GM21723 (cell line): ENCODE data around the gene MTX1.
A peak's percentile ranks its signal among the peaks of the same experiment; 100 is the strongest.
"Not testable (repeated sequence)": the region's sequence is repeated elsewhere in the genome, so short reads cannot be mapped to it uniquely, and the experiment has no call there.

ENCODE experiments used
- ATAC-seq: cut with Tn5 transposase; IDR thresholded peaks from one replicate; pipeline ENCODE4 v1.9.1; 2021; ENCODE audit warnings: mild to moderate bottlenecking, moderate library complexity; ENCODE audit not compliant: unreplicated experiment

The MTX1 gene

GRCh38 chr1:155208541-155209311 lies at the start of gene MTX1:
Gene MTX1 (plus strand): TSS chr1:155208695. CDS start chr1:155208805, 110 bp downstream.
- peak; percentile 75 for ATAC-seq

DNA sequence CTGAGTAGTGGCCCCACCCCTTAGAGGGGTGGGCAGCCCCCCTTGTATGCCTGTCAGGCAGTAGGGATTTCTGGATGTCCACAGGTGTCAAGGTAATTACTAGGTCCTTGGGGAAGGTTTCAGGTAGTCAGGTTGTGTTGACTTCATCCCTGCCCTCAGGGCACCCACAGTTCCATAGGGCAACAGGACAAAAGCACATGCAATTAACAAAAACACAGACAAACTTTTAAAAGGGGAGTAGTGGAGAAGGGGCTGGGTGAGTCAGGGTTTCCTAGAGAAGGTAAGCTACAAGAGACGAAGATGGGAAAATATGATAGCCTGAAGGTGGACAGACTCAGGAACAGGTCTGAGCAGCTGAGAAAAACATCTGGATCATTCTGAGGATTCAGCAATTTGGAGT lies 49.5 kb upstream of the MTX1 start:
- no peak for ATAC-seq

- no peak for ATAC-seq
Observed at GRCh38 chr1:155160128-155160527, 48.4 kb upstream of the MTX1 start.

DNA sequence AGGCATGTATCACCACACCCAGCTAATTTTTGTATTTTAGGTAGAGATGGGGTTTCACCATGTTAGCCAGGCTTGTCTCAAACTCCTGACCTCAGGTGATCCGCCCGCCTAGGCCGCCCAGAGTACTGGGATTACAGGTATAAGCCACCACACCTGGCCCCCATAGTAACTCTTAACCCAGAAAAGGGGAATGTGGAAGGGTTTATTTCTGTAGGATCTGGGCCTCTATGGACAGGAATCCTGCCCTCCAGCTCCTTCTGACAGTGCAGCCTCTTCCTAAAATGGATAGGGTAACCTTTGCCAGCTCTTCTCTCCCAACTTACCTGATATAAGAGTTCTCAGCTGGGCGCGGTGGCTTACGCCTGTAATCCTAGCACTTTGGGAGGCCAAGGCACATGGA lies 45.9 kb upstream of the MTX1 start:
- not testable (repeated sequence) for ATAC-seq

DNA sequence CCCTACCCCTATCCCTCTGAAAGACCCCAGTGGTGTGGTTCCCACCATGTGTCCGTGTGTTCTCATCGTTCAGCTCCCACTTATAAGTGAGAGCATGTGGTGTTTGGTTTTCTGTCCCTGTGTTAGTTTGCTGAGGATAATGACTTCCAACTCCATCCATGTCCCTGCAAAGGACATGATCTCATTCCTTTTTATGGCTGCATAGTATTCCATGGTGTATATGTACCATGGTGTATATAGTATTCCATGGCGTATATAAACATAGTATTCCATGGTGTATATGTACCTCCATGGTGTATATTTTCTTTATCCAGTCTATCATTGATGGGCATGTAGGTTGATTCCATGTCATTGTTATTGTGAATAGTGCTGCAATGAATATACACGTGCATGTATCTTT lies 44.7 kb upstream of the MTX1 start:
- not testable (repeated sequence) for ATAC-seq

DNA sequence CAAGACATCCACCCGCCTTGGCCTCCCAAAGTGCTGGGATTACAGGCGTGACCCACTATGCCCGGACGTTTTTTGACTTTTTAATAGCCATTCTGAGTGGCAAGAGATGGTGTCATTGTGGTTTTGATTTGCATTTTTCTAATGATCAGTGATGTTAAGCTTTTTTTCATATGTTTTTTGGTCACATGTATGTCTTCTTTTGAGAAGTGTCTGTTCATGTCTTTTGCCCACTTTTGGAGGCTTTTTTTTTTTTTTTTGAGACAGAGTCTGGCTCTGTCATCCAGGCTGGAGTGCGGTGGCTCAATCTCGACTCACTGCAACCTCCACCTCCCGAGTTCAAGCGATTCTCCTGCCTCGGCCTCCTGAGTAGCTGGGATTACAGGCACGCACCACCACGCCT lies 43.9 kb upstream of the MTX1 start:
- ATAC-seq, result not testable (repeated sequence)

DNA sequence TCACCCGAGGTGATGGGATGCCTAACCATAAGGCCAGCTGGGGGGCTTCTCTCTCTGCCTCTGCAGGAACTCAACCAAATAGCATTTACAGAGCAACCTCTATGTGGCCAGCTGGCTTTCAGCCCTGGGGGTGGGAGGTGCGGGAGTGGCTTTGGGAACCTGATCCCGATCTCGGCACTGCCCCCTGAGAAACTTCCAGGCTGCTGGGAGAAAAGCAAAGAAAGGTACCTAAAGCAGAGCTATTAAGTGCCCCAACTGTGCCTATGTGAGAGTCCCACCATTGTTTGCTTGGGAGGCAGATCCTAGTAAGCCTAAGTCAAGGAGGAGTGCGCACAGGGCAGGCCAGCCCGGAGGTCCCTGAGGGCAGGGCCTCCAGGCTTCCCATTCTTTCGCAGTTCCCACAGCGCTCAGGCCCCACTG lies 42.4 kb upstream of the MTX1 start:
- no peak for ATAC-seq

DNA sequence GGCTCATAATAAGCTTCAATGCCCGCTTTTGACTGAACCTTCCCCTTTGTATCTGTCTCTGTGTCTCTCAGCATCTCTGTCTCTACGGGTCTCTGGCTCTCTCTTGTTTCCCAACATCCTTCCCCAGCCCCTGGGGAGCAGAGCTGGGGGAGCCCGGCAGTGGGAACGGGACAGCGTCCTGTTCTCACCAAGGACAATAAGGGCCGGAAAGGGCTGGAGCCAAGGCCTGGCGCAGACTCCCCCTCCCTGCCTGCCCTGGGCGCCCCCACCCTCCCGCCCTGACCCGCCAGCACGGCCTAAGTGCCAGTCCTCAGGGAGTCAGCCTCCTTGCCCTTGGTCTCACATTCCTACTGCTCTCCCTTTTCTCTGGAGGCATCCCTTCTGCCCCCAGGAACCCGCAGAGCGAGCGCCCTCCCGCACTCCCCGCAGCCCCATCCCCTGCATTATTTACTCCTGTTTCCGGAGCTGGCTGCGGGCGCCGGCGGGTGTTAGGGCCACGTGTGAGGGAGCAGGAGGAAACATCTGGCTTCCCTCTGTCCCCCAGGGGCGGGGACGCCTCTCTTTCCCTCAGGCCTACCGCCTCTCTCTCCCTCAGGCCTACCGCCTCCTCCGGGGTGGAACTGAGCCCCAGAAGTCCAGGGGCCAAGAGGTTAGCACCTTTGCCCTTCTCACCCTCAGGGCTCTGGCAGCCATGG lies 41.9 kb upstream of the MTX1 start:
- no peak for ATAC-seq

DNA sequence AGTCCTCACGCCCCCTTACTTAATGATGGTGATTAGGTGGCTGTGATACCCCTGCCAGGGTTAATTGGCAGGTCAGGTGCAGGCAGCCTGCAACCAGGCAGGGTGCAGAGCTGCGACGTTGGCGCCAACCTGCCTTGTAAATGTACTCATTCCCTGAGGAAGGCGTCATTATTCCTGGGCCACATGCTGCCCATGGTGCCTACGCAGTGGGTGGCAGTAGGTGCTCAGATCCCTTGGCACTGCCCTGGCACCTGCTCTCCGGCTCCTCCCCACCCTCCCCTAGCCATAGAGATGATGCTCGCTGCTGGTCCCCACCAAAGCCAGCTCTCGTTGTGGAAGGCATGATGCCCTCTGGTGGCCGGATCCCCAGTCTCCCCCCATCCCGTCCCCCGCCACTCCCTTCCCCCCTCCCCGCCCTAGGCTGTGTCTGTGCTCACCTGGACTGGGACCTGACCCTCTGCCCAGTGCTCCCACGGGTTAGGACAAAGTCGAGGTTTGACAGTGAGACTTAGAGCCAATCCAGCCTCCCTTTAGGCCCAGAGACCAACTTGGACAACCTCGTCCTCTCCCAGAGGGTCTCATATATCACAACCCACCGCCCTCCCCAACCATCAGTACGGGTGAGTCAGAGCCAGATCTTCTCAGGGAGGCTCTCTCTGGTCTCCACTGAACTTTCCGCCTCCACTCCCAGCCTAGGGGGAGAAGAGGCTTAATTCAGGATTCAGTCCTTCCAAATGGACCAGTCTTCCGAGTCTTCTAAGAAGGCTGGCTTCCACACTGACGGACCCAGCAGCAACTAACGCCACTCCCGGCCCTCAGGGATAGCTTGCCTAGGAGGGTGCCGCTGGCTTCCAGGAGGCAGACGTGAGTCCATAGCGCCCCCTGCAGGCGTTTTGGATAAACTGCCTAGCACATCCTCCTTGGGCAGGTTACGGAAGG lies 41.1 kb upstream of the MTX1 start:
- ATAC-seq, result no peak

GRCh38 chr1:155168105-155168445 lies 40.4 kb upstream of the MTX1 start:
- not testable (repeated sequence) for ATAC-seq

DNA sequence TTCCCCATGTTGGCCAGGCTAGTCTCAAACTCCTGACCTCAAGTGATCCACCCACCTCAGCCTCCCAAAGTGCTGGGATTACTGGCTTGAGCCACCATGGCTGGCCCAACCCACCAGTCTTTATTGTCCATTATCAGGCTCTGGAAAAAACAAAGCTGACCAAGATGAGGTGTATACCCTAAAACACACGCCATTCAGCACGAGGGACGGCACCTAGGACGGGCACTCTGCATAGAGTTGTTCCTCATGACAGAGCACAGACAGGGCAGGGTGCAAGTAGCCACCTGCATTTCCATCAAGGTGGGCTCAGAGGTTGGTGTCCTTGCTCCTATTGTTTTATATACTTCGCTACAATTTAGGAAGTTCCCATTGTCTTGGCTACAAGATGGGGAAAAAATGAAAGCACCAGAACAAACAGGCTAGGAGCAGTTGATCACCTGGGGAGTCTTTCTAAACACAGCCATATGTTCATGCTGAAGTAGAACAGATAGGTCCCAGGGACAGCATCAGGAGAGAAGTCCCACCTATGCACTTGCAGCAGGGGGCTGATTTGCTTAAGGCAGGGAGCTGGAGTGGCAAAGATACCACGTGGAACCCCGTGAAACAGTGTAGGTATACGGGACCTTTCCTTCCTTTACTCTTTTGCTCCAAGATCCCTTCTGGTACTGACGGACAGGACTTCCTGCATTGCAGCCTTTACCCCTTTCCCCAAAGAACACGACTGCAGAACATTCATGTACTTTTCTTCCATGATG lies 39.9 kb upstream of the MTX1 start:
- no peak for ATAC-seq

- ATAC-seq, result no peak
Observed at GRCh38 chr1:155169541-155169940, 39.0 kb upstream of the MTX1 start.

DNA sequence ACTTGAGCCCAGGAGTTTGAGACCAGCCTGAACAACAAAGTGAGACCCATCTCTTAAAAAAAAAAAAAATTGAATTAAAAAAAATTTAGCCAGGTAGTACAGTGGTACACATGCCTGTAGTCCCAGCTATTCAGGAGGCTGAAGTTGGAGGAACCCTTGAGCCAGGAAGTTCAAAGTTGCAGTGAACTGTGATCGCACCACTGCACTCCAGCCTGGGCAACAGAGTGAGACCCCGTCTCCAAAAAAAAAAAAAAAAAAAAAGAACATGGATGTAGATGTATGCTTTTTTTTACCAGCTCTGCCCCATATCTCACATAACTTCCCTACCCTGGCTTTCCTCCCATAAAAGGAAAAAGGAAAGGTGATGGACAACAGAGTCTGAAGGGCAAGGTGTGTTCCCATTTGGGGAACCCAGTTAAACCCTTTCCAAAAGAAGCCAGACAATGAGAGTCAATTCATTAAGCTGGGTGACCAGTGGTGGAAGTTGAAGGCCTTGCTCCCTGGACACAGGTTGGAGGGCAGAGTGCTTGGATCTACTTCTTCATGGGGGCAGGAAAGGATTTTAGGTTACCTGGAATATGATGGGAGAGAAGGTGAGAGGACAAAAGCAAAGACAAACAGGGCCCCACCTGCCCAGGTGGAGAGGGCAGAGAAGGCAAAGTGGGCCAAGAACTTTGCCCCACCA lies 38.3 kb upstream of the MTX1 start:
- ATAC-seq, result no peak

GRCh38 chr1:155170806-155171205 lies 37.7 kb upstream of the MTX1 start:
- no peak for ATAC-seq

DNA sequence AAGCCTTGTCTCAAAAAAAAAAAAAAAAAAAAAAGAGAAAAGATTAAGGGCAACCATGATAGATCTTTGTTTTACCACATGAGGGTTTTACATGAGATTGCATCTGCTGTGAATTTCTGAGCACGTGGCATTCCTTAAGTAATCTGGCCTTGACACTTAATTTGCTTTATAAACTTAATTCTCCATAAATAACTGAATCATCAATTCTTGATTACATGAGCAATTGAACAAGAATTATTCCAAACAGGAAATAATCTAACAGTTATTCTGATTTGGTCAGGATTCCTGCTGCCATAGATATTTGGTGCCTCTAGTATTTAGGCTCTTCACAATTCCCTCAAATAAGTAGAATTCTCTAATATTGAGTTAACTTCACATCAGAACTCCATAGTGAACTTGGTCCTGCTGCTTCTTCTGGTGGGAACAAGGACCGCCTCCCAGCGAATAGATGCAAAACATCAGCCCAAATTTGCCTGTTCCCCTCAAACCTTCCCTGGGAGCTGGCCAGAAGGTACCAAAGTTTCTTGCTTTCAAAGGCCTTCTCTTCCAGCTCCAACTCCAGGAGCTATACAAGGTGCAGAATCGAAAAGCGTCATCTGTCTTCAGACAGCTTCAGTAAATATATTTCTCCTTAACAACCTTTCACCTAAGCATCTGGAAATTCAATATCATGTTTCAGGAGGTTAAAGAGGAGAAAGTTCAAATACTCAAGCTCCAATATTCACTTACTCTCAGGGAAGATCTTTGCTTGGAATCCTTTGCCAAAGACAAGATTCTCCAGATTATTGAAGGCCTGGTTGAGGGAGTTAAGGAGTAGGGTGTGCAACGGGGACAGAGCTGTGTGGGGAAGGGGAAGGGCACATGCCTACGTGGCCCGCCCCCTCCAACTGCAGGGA lies 36.4 kb upstream of the MTX1 start:
- ATAC-seq, result peak; percentile 17

DNA sequence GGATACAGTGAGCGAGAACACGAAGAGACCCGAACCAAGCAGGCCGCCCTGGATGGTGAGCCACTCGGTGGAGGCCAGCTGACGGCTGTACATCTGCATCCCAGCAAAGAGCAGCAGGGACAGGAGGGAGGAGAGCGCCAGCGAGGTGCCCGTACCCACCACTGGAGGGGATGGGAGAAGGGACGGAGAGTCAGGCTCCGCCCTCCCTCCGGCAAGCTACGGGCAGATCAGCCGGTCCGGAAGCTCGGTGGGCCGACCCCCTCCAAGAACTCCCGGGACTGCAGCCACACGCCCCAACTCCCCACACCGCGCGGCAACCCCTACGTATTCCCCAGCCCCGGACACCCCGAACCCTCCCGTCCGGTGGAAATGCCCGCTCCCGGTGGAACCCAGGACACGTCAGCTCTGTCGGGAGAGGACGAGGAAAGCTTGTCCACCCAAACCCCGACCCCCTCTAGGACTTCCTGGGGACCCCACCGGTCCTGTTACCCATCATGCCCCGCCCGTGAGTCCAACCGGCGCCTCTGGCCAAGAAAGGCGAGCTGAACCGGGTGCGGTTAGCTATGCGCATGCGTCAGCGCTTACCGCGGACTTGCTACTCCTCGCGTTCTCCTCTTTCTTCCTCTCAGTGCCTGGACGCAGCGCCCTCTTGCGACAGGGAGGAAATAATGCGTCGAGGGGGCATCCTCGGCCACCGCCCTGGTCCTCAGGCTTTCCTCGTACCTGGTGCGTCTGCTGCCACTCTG lies 35.6 kb upstream of the MTX1 start, which contains the start of gene KRTCAP2:
KRTCAP2 (minus strand) TSS at position 573 of the 746 bp plus-strand sequence; CDS start at position 493, 80 bp downstream.
- peak; percentile 73 for ATAC-seq

- no peak for ATAC-seq
Observed at GRCh38 chr1:155173478-155174323, 34.8 kb upstream of the MTX1 start, which contains the start of gene TRIM46. Gene TRIM46 (plus strand): TSS chr1:155173849. CDS start chr1:155173967, 118 bp downstream.
